GM23338 (cell line): ENCODE measurements around the gene TTLL3. TPM values are rescaled to one million over a fixed set of nuclear protein-coding genes. Genes with fewer than 3 reads are reported as not detected.
"Not testable (repeated sequence)": the region's sequence is repeated elsewhere in the genome, so short reads cannot be mapped to it uniquely, and the experiment has no call there.

Source experiments
- ATAC-seq: fragments of 200-7000 bp; cut with Tn5 transposase; 3 replicates; pipeline ENCODE4 v1.9.1; 2020
- DNase-seq: peaks from one replicate; pipeline ENCODE4 v3.0.0-alpha.2; 2015; ENCODE audit warnings: low spot score
- H2AFZ ChIP-seq: fragments of 200-600 bp; sonication (generic); 2 replicates; pipeline ENCODE4 v1.8.0; 2016; ENCODE audit warnings: antibody characterized with exemption, mild to moderate bottlenecking, moderate library complexity
- H3F3A ChIP-seq: fragments of 200-600 bp; sonication (generic); replicated peaks from 2 replicates; pipeline ENCODE4 v1.8.0; 2017; ENCODE audit warnings: antibody characterized with exemption, mixed run types, low read depth
- H3K27ac ChIP-seq: fragments of 200-600 bp; sonication (generic); 2 replicates; pipeline ENCODE4 v1.6.1; 2016; ENCODE audit warnings: low read depth
- H3K27me3 ChIP-seq: fragments of 200-600 bp; sonication (generic); 2 replicates; pipeline ENCODE4 v1.8.0; 2016; ENCODE audit warnings: mild to moderate bottlenecking, mixed run types, moderate library complexity; ENCODE audit not compliant: insufficient read depth
- H3K36me3 ChIP-seq: fragments of 200-600 bp; sonication (generic); 2 replicates; pipeline ENCODE4 v1.8.0; 2016; ENCODE audit warnings: mild to moderate bottlenecking; ENCODE audit not compliant: insufficient read depth
- H3K4me1 ChIP-seq: fragments of 200-600 bp; sonication (generic); 2 replicates; pipeline ENCODE4 v1.8.0; 2016; ENCODE audit warnings: mild to moderate bottlenecking, moderate library complexity; ENCODE audit not compliant: insufficient read depth
- H3K4me2 ChIP-seq: fragments of 200-600 bp; sonication (generic); 2 replicates; pipeline ENCODE4 v1.7.1; 2017; ENCODE audit warnings: mixed run types
- H3K4me3 ChIP-seq: fragments of 200-600 bp; sonication (generic); 2 replicates; pipeline ENCODE4 v1.6.1; 2016; ENCODE audit warnings: mixed run types
- H3K79me2 ChIP-seq: fragments of 200-600 bp; sonication (generic); replicated peaks from 2 replicates; pipeline ENCODE4 v1.8.0; 2017; ENCODE audit warnings: mild to moderate bottlenecking; ENCODE audit not compliant: insufficient read depth
- H3K9me2 ChIP-seq: fragments of 200-600 bp; sonication (generic); 2 replicates; pipeline ENCODE4 v1.8.0; 2017; ENCODE audit not compliant: insufficient read depth
- H4K20me1 ChIP-seq: fragments of 200-600 bp; sonication (generic); replicated peaks from 2 replicates; pipeline ENCODE4 v1.8.0; 2017; ENCODE audit warnings: mild to moderate bottlenecking; ENCODE audit not compliant: insufficient read depth
- H3K27ac Mint-ChIP-seq: 2 replicates; pipeline ENCODE4 v1.8.0; 2020; ENCODE audit warnings: inconsistent platforms, mild to moderate bottlenecking, moderate library complexity, mixed read lengths
- H3K27me3 Mint-ChIP-seq: 3 replicates; pipeline ENCODE4 v1.8.0; 2022; ENCODE audit warnings: low read depth, mild to moderate bottlenecking, moderate library complexity, mixed read lengths, inconsistent platforms; ENCODE audit not compliant: insufficient read depth, poor library complexity
- H3K36me3 Mint-ChIP-seq: 3 replicates; pipeline ENCODE4 v1.8.0; 2021; ENCODE audit warnings: low read depth, mild to moderate bottlenecking, inconsistent platforms, moderate library complexity, mixed read lengths
- H3K4me1 Mint-ChIP-seq: 3 replicates; pipeline ENCODE4 v1.8.0; 2020; ENCODE audit warnings: mild to moderate bottlenecking, inconsistent platforms, mixed read lengths
- H3K4me3 Mint-ChIP-seq: 3 replicates; pipeline ENCODE4 v1.8.0; 2021; ENCODE audit warnings: moderate library complexity, mild to moderate bottlenecking, inconsistent platforms, mixed read lengths
- H3K9me3 Mint-ChIP-seq: 3 replicates; pipeline ENCODE4 v1.8.0; 2020; ENCODE audit warnings: moderate library complexity, mild to moderate bottlenecking, inconsistent platforms, mixed read lengths
- CREB1 ChIP-seq: fragments of 250-450 bp; sonication (Bioruptor Pico); IDR thresholded peaks from 2 replicates; pipeline ENCODE4 v1.5.0; 2020; ENCODE audit warnings: low read depth, mild to moderate bottlenecking, moderate library complexity
- EZH2 ChIP-seq: fragments of 200-600 bp; sonication (generic); IDR thresholded peaks from one replicate; pipeline ENCODE4 v1.8.0; 2017; ENCODE audit warnings: antibody characterized with exemption, mild to moderate bottlenecking, low read depth; ENCODE audit not compliant: unreplicated experiment
- POLR2AphosphoS5 ChIP-seq: IDR thresholded peaks from 2 replicates; pipeline ENCODE4 v1.6.1; 2016; ENCODE audit warnings: antibody characterized with exemption, low read depth
- STAT1 ChIP-seq: IDR thresholded peaks from one replicate; pipeline ENCODE4 v1.6.1; 2016; ENCODE audit warnings: antibody characterized with exemption; ENCODE audit not compliant: unreplicated experiment
- ZNF114 ChIP-seq: fragments of 250-450 bp; sonication (Bioruptor Pico); IDR thresholded peaks from 2 replicates; pipeline ENCODE4 v1.5.0; 2020; ENCODE audit warnings: mild to moderate bottlenecking, moderate library complexity
- ZNF331 ChIP-seq: fragments of 250-450 bp; sonication (Bioruptor Pico); IDR thresholded peaks from 2 replicates; pipeline ENCODE4 v1.5.0; 2020; ENCODE audit warnings: low read depth, mild to moderate bottlenecking, moderate library complexity
- polyA plus RNA-seq: library from polyadenylated mRNA; unstranded; fragments of >200 nt; fragmentation: Nextera tagmentation; extraction: Ambion mirVana; gene quantifications from 2 replicates; pipeline ENCODE4 v1.2.1, GENCODE V29; 2016
- total RNA-seq: library from RNA; depleted of rRNA; stranded (reverse); fragments of >200 nt; shearing (Covaris generic); gene quantifications from 2 replicates; pipeline ENCODE4 v1.2.3, GENCODE V29; 2014
- TF ChIP-seq, protein P1 (sequence below), 2 experiments: fragments of 200-600 bp in 1 of 2; sonication (generic) in 1 of 2; conservative IDR thresholded peaks; 2 replicates each; pipeline versions ENCODE4 v1.5.1 to v1.6.1; 2016 to 2017; ENCODE audit warnings: antibody characterized with exemption in 2 of 2, low read depth in 2 of 2, mild to moderate bottlenecking in 2 of 2, moderate library complexity in 1 of 2
- TF ChIP-seq, protein P2 (sequence below): fragments of 250-450 bp; sonication (Bioruptor Pico); IDR thresholded peaks from 2 replicates; pipeline ENCODE4 v1.5.0; 2020; ENCODE audit warnings: mild to moderate bottlenecking, moderate library complexity

Gene TTLL3
- total and polyA plus RNA-seq, 2 experiments from 2014 or later: 3.7 to 5.3 TPM

DNA sequence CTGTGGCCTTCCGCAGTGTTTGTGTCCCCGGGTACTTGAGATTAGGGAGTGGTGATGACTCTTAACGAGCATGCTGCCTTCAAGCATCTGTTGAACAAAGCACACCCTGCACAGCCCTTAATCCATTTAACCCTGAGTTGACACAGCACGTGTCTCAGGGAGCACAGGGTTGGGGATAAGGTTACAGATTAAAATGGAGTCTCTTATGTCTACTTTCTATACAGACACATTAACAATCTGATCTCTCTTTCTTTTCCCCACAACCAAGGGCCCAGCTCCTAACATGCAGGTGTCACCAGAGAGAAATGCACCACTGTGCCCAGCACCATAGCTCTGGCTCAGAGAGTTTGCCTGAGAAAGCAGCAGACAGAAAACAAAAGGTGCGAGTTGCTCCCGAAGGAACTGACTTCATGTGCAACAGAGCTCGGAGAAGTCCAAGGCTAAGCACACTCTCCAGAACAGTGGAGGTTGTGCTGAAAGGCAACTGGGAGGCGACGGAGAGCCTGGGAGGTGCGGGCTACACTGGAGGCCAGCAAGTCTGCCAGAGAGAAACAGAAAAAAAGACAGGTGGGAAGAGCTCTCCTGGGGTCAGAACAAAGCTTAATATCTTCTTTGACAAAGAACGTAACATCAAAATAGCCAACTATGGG lies 44.4 kb downstream of the TTLL3 start:
- H3K4me2 ChIP-seq, DNase-seq, H3K27me3 ChIP-seq, H3K9me2 ChIP-seq, H4K20me1 ChIP-seq, H3K27ac Mint-ChIP-seq, H3K36me3 Mint-ChIP-seq, H3K27me3 Mint-ChIP-seq, H3F3A ChIP-seq, H3K9me3 Mint-ChIP-seq, H3K79me2 ChIP-seq, H3K4me3 ChIP-seq, H3K36me3 ChIP-seq, H3K4me3 Mint-ChIP-seq, H3K4me1 ChIP-seq, H3K27ac ChIP-seq: not testable (repeated sequence)
- peaks cover 14% of the 10 kb centered on the region for H3K4me1 Mint-ChIP-seq
- peak; percentile 59 for ATAC-seq
- H2AFZ ChIP-seq: peak overlapping the region; percentile 78
- TF ChIP-seq, protein P1, sequence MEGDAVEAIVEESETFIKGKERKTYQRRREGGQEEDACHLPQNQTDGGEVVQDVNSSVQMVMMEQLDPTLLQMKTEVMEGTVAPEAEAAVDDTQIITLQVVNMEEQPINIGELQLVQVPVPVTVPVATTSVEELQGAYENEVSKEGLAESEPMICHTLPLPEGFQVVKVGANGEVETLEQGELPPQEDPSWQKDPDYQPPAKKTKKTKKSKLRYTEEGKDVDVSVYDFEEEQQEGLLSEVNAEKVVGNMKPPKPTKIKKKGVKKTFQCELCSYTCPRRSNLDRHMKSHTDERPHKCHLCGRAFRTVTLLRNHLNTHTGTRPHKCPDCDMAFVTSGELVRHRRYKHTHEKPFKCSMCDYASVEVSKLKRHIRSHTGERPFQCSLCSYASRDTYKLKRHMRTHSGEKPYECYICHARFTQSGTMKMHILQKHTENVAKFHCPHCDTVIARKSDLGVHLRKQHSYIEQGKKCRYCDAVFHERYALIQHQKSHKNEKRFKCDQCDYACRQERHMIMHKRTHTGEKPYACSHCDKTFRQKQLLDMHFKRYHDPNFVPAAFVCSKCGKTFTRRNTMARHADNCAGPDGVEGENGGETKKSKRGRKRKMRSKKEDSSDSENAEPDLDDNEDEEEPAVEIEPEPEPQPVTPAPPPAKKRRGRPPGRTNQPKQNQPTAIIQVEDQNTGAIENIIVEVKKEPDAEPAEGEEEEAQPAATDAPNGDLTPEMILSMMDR (conservative IDR thresholded peaks at IDR 0.05; ENCODE audit: low read depth in 2 of 2): 0 out of 4 replicates have a peak, but pooled peaks of 1 of the 2 experiments have one; percentile 1

DNA sequence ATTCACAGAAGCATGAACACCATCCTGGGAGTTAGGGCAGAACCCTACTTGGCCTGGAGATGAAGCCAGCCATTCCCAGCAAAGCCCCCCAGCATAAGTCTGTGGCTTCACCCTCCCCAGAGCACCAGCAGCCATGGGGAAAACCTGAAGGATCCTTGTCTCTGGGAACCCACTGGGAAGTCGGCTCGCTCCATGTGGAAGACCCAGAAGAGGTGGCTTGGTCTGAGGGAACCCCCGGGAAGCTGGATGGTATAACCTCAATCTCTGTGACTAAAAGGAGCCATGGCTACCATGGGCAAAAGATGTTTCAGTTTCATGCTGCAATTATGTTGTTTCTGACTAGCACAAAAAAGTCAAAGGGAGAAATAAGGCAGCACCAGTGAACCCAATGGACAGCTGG lies 45.5 kb downstream of the TTLL3 start:
- peaks cover 18% of the 10 kb centered on the region for H3K4me1 Mint-ChIP-seq
- Histone ChIP-seq H3K27ac (no peak overlapping the region), H3K79me2 (no peaks in the 10 kb centered on the region), H3K9me2 (no peaks in the 10 kb centered on the region), H3K4me2 (no peak overlapping the region), H3K4me3 (no peak overlapping the region), H4K20me1 (no peaks in the 10 kb centered on the region), H3K36me3 (no peaks in the 10 kb centered on the region), H3F3A (no peaks in the 10 kb centered on the region), H3K27me3 (no peaks in the 10 kb centered on the region), H3K4me1 (no peaks in the 10 kb centered on the region; the same call in 1 of the 2 replicates), H2AFZ (no peak overlapping the region)
- no peaks in the 10 kb centered on the region for H3K36me3 Mint-ChIP-seq
- peaks cover 1% of the 10 kb centered on the region for H3K27me3 Mint-ChIP-seq
- no peak overlapping the region for H3K27ac Mint-ChIP-seq
- no peak for DNase-seq
- no peak overlapping the region for H3K4me3 Mint-ChIP-seq
- no peaks in the 10 kb centered on the region for H3K9me3 Mint-ChIP-seq
- ATAC-seq: no peak
- TF ChIP-seq STAT1: no peak
- TF ChIP-seq, protein P2, sequence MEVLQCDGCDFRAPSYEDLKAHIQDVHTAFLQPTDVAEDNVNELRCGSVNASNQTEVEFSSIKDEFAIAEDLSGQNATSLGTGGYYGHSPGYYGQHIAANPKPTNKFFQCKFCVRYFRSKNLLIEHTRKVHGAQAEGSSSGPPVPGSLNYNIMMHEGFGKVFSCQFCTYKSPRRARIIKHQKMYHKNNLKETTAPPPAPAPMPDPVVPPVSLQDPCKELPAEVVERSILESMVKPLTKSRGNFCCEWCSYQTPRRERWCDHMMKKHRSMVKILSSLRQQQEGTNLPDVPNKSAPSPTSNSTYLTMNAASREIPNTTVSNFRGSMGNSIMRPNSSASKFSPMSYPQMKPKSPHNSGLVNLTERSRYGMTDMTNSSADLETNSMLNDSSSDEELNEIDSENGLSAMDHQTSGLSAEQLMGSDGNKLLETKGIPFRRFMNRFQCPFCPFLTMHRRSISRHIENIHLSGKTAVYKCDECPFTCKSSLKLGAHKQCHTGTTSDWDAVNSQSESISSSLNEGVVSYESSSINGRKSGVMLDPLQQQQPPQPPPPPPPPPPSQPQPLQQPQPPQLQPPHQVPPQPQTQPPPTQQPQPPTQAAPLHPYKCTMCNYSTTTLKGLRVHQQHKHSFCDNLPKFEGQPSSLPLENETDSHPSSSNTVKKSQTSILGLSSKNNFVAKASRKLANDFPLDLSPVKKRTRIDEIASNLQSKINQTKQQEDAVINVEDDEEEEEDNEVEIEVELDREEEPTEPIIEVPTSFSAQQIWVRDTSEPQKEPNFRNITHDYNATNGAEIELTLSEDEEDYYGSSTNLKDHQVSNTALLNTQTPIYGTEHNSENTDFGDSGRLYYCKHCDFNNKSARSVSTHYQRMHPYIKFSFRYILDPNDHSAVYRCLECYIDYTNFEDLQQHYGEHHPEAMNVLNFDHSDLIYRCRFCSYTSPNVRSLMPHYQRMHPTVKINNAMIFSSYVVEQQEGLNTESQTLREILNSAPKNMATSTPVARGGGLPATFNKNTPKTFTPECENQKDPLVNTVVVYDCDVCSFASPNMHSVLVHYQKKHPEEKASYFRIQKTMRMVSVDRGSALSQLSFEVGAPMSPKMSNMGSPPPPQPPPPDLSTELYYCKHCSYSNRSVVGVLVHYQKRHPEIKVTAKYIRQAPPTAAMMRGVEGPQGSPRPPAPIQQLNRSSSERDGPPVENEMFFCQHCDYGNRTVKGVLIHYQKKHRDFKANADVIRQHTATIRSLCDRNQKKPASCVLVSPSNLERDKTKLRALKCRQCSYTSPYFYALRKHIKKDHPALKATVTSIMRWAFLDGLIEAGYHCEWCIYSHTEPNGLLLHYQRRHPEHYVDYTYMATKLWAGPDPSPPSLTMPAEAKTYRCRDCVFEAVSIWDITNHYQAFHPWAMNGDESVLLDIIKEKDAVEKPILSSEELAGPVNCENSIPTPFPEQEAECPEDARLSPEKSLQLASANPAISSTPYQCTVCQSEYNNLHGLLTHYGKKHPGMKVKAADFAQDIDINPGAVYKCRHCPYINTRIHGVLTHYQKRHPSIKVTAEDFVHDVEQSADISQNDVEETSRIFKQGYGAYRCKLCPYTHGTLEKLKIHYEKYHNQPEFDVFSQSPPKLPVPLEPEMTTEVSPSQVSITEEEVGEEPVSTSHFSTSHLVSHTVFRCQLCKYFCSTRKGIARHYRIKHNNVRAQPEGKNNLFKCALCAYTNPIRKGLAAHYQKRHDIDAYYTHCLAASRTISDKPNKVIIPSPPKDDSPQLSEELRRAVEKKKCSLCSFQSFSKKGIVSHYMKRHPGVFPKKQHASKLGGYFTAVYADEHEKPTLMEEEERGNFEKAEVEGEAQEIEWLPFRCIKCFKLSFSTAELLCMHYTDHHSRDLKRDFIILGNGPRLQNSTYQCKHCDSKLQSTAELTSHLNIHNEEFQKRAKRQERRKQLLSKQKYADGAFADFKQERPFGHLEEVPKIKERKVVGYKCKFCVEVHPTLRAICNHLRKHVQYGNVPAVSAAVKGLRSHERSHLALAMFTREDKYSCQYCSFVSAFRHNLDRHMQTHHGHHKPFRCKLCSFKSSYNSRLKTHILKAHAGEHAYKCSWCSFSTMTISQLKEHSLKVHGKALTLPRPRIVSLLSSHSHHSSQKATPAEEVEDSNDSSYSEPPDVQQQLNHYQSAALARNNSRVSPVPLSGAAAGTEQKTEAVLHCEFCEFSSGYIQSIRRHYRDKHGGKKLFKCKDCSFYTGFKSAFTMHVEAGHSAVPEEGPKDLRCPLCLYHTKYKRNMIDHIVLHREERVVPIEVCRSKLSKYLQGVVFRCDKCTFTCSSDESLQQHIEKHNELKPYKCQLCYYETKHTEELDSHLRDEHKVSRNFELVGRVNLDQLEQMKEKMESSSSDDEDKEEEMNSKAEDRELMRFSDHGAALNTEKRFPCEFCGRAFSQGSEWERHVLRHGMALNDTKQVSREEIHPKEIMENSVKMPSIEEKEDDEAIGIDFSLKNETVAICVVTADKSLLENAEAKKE: no peak
- no peak for TF ChIP-seq CREB1 (CRISPR knock-in tag)
- no peak for TF ChIP-seq ZNF331 (CRISPR knock-in tag)
- no peak for TF ChIP-seq ZNF114 (CRISPR knock-in tag)
- no peak for TF ChIP-seq POLR2AphosphoS5
- TF ChIP-seq EZH2: no peak
- TF ChIP-seq, protein P1 (conservative IDR thresholded peaks at IDR 0.05; ENCODE audit: low read depth in 2 of 2): no peak
